ENCODE data around the gene HK1.
A peak's percentile ranks its signal among the peaks of the same experiment; 100 is the strongest.

HK1 gene

DNA sequence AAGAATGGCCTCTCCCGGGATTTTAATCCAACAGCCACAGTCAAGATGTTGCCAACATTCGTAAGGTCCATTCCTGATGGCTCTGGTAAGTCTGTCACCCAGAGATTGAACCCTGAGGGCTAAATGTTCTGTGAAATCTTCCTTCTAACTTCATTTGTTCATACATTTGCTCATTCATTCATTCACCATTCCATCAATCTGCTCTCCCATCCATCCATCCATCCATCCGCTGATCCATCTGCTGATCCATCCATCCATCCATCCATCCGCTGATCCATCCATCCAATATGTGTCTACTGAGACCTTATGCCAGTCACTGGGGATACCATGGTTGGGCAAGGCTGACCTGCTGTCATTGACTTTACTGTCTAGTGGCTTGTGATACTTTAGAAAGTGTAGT, 65.6 kb downstream of the HK1 start:
- H3K27ac Mint-ChIP-seq, result no peak overlapping the region

DNA sequence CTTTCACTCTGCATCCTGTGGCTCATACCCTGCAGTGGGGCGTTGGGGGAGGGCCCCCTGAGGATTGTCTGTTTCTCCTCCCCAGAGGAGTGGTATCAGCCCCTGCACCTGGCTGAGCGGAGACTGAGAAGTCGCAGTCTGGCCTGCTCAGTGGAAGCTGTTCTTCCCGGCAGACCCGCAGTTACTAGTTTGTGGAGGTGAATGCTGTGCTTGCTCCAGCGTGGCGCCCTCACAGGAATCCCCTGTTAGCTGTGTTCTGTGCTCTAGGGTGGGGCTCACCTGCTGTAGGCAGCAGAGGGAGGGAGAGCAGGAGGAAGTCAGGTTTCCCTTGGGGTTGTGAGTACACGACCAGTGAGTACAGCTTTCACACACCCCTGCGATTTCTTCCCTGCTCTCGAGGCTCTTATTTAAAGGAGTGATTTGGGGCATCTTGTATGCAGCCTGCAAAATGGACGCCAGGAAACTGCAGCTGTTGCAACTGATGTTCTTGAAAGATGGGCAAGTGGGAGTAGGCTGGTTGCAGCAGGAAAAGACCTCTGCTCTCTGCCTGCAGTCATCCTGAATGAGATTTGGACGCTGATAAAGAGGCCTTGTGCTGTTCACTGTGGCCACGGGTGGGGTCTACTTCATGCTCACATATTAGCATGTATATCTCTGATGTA, 66.4 kb downstream of the HK1 start:
- peaks cover 43% of the 10 kb centered on the region for H3K4me1 Mint-ChIP-seq
- no peak for DNase-seq
- H3K27me3 Mint-ChIP-seq (ENCODE audit: low read depth, poor library complexity), result peaks cover 2% of the 10 kb centered on the region
- TF ChIP-seq, protein P1, sequence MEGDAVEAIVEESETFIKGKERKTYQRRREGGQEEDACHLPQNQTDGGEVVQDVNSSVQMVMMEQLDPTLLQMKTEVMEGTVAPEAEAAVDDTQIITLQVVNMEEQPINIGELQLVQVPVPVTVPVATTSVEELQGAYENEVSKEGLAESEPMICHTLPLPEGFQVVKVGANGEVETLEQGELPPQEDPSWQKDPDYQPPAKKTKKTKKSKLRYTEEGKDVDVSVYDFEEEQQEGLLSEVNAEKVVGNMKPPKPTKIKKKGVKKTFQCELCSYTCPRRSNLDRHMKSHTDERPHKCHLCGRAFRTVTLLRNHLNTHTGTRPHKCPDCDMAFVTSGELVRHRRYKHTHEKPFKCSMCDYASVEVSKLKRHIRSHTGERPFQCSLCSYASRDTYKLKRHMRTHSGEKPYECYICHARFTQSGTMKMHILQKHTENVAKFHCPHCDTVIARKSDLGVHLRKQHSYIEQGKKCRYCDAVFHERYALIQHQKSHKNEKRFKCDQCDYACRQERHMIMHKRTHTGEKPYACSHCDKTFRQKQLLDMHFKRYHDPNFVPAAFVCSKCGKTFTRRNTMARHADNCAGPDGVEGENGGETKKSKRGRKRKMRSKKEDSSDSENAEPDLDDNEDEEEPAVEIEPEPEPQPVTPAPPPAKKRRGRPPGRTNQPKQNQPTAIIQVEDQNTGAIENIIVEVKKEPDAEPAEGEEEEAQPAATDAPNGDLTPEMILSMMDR (IDR thresholded peaks at IDR 0.05), result no peak
- H3K4me3 Mint-ChIP-seq, result no peak overlapping the region
- H3K9me3 Mint-ChIP-seq, result no peaks in the 10 kb centered on the region
- H3K36me3 Mint-ChIP-seq (ENCODE audit: low read depth), result peaks cover 16% of the 10 kb centered on the region
- H3K27ac Mint-ChIP-seq, result no peak overlapping the region

More for the DNA sequence above, 65.6 kb downstream of the HK1 start:
- peaks cover 42% of the 10 kb centered on the region for H3K4me1 Mint-ChIP-seq
- H3K9me3 Mint-ChIP-seq, result no peaks in the 10 kb centered on the region
- peaks cover 14% of the 10 kb centered on the region for H3K36me3 Mint-ChIP-seq (ENCODE audit: low read depth)
- DNase-seq, result no peak
- H3K27me3 Mint-ChIP-seq (ENCODE audit: low read depth, poor library complexity), result peaks cover 2% of the 10 kb centered on the region
- TF ChIP-seq, protein P1 (IDR thresholded peaks at IDR 0.05), result no peak
- H3K4me3 Mint-ChIP-seq, result no peak overlapping the region

DNA sequence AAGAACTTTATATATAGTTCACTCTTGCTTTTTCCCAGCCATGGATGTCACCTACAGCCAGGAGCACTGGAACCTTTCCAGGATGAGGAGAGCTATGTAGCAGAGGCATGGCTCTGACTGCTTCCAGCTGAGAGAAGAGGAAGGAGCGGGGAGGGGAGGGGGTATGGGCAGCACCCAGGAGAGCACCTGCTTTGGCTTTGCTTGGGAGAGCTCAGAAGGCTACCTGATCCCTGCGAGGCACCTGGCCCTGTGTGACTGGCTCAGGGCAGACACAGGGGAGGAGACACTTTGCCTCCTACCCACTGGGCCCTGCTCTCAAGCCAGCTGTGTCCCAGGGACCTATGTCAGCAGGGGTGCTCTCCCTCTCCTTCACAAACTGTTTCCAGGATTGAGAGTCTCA, 67.1 kb downstream of the HK1 start:
- H3K36me3 Mint-ChIP-seq (ENCODE audit: low read depth), result peaks cover 21% of the 10 kb centered on the region
- no peak overlapping the region for H3K4me3 Mint-ChIP-seq
- peaks cover 2% of the 10 kb centered on the region for H3K27me3 Mint-ChIP-seq (ENCODE audit: low read depth, poor library complexity)
- no peaks in the 10 kb centered on the region for H3K9me3 Mint-ChIP-seq
- peaks cover 40% of the 10 kb centered on the region for H3K4me1 Mint-ChIP-seq
- DNase-seq, result no peak
- peak overlapping the region; percentile 57 for H3K27ac Mint-ChIP-seq
- TF ChIP-seq, protein P1 (IDR thresholded peaks at IDR 0.05), result no peak

DNA sequence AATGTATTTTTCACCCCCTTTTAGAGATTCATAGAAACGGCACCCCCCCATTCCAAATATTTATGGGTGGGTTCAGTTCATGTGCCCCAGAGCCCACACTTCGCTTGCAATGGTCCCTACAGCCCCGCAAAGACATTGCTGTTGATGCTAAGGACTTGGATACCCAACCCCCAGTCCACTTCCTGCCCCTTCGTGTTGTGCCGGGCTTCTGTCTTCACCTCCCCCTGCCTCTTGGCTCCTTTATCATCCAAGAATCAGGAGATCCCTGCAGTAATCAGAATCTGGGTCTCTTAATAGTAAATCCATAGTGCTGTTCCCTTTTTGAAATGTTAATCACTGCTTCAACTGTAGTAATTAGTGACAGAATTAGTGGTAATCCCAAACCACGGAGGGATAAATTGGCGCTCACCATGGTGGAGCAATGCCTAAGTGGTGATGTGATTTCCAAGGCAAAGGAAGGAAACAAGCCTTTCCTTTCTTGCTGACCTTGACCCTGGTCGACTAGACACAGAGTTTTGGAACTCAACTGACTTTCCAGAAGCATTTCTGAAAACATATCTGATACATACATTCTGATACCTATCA, 67.7 kb downstream of the HK1 start:
- DNase-seq, result no peak
- peaks cover 2% of the 10 kb centered on the region for H3K27me3 Mint-ChIP-seq (ENCODE audit: low read depth, poor library complexity)
- H3K4me1 Mint-ChIP-seq, result peaks cover 35% of the 10 kb centered on the region
- no peak overlapping the region for H3K4me3 Mint-ChIP-seq
- no peaks in the 10 kb centered on the region for H3K9me3 Mint-ChIP-seq
- TF ChIP-seq, protein P1 (IDR thresholded peaks at IDR 0.05), result no peak
- no peak overlapping the region for H3K27ac Mint-ChIP-seq
- peaks cover 26% of the 10 kb centered on the region for H3K36me3 Mint-ChIP-seq (ENCODE audit: low read depth)

DNA sequence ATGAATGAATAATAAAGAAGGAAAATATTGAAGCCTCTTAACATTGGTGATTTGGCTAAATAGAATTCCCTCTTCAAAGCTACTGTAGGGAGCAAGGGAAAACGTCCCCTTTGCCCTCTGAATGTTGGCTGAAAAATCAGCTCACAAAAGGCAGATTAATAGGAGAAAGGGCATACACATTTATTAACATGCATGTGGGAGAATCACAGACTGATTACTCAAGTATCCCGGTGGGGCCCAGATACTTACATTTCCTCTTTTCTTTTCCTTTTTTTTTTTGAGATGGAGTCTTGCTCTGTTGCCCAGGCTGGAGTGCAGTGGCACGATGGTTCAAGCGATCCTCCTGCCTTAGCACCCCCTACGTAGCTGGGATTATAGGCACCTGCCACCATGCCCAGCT, 68.5 kb downstream of the HK1 start:
- peaks cover 35% of the 10 kb centered on the region for H3K4me1 Mint-ChIP-seq
- no peaks in the 10 kb centered on the region for H3K9me3 Mint-ChIP-seq
- no peak for DNase-seq
- no peak overlapping the region for H3K27ac Mint-ChIP-seq
- no peak overlapping the region for H3K4me3 Mint-ChIP-seq
- peaks cover 26% of the 10 kb centered on the region for H3K36me3 Mint-ChIP-seq (ENCODE audit: low read depth)
- TF ChIP-seq, protein P1 (IDR thresholded peaks at IDR 0.05), result no peak
- peaks cover 2% of the 10 kb centered on the region for H3K27me3 Mint-ChIP-seq (ENCODE audit: low read depth, poor library complexity)
